HTR-8/SVneo (cell line): ENCODE results near the gene DCC.
"Not testable (repeated sequence)": the region's sequence is repeated elsewhere in the genome, so short reads cannot be mapped to it uniquely, and the experiment has no call there.

Source experiments
- DNase-seq: peaks from one replicate; pipeline ENCODE4 v3.0.0; 2011; ENCODE audit warnings: low spot score, mixed read lengths; ENCODE audit not compliant: insufficient read length
- FAIRE-seq: peaks from 2 replicates; lab custom pipeline; 2011; peaks lifted over from hg19 to GRCh38; lab: Jason Lieb, UNC

DCC gene

GRCh38 chr18:53508529-53508928 is 1168.5 kb downstream of the DCC start:
- FAIRE-seq (no peak), DNase-seq (no peak)

GRCh38 chr18:53509886-53510285 is 1169.9 kb downstream of the DCC start:
- DNase-seq (no peak), FAIRE-seq (no peak)

GRCh38 chr18:53511725-53512124 is 1171.7 kb downstream of the DCC start:
- not testable (repeated sequence) for FAIRE-seq, DNase-seq

GRCh38 chr18:53521068-53521467 is 1181.1 kb downstream of the DCC start:
- DNase-seq (no peak), FAIRE-seq (no peak)

- FAIRE-seq (no peak), DNase-seq (no peak)
These were observed 1186.3 kb downstream of the DCC start for GRCh38 chr18:53526101-53526870.

GRCh38 chr18:53527365-53527764 is 1187.4 kb downstream of the DCC start:
- FAIRE-seq (no peak), DNase-seq (no peak)

- DNase-seq (no peak), FAIRE-seq (no peak)
These were observed 1191.2 kb downstream of the DCC start for GRCh38 chr18:53531187-53531586.

GRCh38 chr18:53531896-53532295 is 1191.9 kb downstream of the DCC start:
- DNase-seq (no peak), FAIRE-seq (no peak)

- no peak for DNase-seq
- no peak for FAIRE-seq
These were observed 1194.2 kb downstream of the DCC start for GRCh38 chr18:53534203-53534602.

- DNase-seq (no peak), FAIRE-seq (no peak)
These were observed 1194.7 kb downstream of the DCC start for GRCh38 chr18:53534695-53535094.

- DNase-seq (no peak), FAIRE-seq (no peak)
These were observed 1196.9 kb downstream of the DCC start for GRCh38 chr18:53536908-53537307.

DNA sequence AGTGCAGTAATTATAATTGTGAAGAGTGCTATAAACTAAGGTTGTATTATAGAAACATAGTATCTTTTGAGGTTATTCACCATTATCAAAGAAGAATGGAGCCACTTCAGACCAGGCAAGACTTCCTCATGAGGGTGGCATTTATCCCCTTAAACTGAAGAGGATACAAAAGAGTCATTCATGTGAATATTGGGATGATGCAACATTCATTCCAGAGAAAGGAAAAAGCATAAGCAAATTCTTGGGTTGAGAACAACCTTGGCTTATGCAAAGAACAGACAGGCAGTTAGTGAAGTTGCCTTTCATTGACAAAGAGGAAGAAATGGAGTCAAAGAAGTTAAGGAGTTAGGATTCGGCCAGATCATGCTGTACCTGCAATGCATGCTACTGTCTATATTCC is 1201.9 kb downstream of the DCC start:
- DNase-seq (no peak), FAIRE-seq (no peak)

DNA sequence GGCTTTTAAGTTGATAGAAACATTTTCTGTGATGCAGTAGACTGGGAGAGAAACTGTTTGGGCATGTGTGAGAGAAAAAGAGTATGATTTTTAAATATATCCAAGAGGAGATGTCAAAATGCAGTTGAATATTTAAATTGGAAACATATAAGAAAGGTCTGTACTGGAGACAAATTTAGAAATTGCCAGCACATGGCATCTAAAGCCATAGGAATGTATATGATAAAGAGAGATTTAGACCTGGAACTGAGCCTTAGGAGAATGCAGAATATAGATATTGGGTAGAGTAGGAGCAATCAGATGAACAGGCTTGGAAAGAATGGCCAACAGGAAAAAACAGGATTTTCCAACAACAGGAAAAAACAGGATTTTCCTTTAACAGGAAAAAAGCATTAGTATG is 1203.7 kb downstream of the DCC start:
- FAIRE-seq: no peak

GRCh38 chr18:53544917-53545316 is 1204.9 kb downstream of the DCC start:
- no peak for FAIRE-seq
- DNase-seq: no peak

More for the DNA sequence above, 1203.7 kb downstream of the DCC start:
- no peak for DNase-seq

DNA sequence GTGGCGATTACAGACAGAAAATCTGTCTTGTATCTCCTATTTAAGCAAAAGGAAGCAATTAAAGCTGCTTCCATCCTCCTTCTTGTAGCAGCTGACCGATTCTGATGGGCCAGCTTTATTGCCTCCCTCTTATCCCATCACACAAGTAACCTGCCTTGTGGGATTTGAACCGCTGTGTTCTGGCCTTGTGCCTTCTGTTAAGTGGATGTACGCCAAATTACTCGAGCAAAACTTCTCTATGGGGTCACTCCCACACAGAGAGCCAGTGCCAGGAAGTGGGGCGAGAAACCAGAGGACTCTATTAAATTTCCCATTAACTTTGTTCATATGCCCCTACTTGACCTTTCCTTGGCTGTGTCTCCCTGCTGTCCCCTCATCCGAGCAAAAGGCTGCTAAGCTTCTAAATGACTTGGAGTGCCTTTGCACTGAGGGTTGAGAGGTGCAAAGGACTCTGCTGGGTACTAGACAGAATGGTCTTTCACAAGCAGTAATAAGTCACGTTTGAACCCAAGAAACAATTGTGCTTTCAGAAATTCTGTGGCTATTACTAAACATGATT is 1212.0 kb downstream of the DCC start:
- FAIRE-seq: no peak
- no peak for DNase-seq

DNA sequence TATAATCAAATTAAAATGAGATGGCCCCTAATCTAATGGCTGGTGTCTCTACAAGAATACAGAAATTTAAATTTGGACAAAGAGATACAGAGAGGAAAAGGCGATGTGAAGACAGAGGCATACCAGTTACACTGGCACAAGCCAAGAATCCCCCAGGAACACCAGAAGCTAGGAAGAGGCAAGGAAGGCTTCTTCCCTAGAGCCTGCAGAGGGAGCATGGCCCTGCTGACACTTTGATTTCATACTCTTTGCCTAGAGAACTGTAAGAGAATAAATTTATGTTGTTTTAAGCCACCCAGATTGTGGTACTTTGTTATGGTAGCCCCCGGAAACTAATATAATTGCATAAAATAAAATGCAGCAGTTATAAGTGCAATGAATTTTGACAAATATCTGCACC is 1213.0 kb downstream of the DCC start:
- no peak for FAIRE-seq
- DNase-seq: no peak

DNA sequence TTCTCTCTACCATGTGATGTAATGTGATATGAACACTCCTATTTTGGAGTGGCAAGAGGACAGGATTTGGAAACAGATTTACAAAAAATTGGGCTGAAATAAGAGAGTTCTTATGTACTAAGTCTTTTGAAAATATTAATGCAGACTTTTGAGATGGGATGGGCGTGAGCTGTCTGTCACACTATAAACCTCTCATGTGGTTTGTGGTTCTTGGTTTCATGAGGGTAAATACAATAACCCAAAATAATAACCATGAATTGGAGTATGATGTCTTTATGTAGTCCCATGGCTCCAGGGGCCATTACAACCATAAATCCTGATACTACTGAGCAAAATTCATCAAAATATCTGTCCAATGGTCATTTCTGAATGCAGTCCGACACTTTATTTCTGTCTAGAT is 1216.5 kb downstream of the DCC start:
- DNase-seq: no peak
- no peak for FAIRE-seq

GRCh38 chr18:53560546-53560945 is 1220.5 kb downstream of the DCC start:
- no peak for FAIRE-seq
- no peak for DNase-seq

GRCh38 chr18:53566626-53567025 is 1226.6 kb downstream of the DCC start:
- DNase-seq: no peak
- FAIRE-seq: no peak

- FAIRE-seq: no peak
- peak; percentile 5 for DNase-seq
These were observed 1228.1 kb downstream of the DCC start for GRCh38 chr18:53567929-53568574.
